NK-92 (cell line): Measurements from ENCODE around the gene B4GALNT4.
"Not testable (repeated sequence)": the region's sequence is repeated elsewhere in the genome, so short reads cannot be mapped to it uniquely, and the experiment has no call there.

Experiments used
- DNase-seq: peaks from one replicate; lab custom pipeline; 2025; ENCODE audit not compliant: unreplicated experiment; lab: John Stamatoyannopoulos, UW

Gene B4GALNT4

GRCh38 chr11:405954-406795 is 36.9 kb downstream of the B4GALNT4 start:
- DNase-seq, result no peak

- DNase-seq, result peak; percentile 67
These were observed 37.7 kb downstream of the B4GALNT4 start for GRCh38 chr11:406796-407650.

GRCh38 chr11:407651-408123 is 38.4 kb downstream of the B4GALNT4 start:
- DNase-seq, result no peak

DNA sequence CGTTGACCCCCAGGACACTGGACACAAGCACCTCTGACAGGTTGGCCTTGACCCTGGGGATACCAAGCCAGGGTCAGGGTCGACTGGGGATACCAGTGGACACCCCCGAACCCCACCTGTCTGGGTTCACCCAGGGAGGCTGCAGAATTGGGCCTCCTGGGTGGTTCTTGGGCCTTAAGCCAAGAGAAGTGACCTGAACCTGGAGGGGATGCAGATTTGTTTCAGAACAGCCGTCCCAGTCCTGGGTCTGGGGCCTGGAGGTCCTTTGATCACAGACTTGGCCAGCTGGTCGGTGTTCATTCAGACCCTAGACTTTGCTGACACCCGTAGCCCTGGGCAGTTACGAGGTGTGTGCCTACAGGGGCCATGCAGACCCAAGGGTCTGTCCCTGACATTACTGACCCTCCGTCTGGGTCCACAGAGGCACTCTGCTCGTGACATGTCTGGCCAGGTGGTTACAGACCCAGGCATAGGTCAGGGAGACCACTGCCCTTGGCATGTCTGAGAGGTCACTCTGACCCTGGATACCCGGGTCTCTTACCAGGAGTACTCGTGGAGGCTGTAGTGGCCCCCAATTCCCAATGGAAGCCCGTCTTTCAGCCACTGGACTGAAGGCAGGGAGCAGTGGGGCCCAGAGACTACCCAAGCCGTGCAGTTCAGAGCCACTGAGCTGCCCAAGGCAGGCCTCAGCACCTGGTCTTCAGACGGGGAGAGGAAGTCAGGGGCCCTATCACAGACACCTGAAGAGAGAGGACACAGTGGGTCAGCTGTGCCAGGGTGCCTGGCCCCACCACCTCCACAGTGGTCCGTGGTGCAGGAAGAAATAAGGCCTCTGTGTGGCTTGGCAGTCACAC is 39.1 kb downstream of the B4GALNT4 start:
- DNase-seq, result no peak

DNA sequence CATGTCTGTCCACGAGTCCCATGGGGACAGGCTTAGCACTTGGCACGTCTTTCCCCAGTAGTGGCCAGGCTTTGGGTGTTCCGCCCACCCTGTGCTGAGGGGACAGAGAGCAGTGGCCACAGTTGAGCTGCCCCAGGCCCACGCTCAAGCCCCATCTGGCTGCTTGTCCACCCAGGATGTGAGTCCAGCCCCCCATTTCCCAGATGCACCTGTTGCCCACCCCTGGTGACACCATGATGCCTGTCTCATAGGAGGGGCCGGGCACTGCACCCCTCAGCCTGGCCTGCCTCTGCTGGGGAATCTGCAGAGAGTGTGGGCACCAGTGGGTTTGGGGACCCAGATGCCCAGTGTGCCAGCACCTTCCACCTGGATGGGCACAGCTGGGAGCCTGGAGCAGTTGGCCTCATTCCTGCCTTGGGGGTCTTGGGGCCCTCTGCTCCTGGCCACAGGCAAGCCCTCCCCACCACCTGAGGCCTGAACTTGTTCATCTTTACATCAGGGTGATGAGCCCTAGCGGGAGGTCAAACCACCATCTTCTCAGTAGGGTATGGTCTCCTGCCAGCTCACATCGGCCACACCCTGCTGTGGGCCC is 39.8 kb downstream of the B4GALNT4 start:
- DNase-seq, result no peak

DNA sequence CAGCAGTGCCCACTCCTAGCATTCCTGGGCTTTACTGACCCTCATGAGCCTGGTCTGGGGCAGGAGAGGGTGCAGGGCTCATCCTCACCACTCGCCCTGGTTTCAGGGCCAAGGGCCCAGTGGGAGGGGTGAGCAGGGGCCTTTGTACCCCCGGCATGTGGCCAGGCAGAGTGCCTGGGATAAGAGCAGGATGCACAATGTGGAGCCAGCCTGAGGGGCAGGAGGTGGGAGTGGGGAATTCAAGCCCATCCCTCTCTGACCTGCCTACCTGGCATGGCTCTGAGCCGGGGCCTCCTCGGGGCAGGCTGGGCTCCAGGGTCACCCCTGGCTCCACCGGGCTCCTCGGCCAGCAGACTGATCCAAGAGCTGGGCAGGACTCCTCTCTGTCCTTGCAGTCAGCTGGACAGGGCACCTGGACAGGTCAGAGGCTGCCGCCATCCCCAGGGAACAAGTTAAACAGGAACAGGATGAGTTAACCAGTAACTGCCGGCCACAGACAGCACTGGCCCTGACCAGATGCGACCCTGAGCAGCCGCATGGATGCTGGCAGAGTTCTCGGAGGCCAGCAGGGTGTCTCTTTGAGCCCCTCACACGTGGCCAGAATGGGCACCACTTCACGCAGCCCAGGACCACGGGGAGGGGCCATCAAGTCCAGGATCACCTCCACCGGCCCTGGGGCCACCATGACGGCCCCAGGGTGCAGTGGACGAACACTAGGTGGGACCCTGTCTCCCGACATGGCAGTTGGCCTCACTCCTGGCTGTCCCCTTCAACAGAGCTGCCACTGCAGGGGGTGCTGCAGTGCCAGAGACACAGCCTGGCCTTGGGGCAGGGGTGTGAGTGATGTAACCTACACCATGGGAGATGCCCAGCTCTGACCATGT is 40.5 kb downstream of the B4GALNT4 start:
- DNase-seq, result no peak

DNA sequence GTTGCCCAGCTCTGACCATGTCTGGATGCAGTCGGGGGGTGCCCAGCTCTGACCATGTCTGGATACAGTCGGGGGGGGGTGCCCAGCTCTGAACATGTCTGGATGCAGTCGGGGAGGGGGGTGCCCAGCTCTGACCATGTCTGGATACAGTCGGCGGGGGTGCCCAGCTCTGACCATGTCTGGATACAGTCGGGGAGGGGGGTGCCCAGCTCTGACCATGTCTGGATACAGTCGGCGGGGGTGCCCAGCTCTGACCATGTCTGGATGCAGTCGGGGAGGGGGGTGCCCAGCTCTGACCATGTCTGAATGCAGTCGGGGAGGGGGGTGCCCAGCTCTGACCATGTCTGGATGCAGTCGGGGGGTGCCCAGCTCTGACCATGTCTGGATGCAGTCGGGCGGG is 41.4 kb downstream of the B4GALNT4 start:
- not testable (repeated sequence) for DNase-seq

GRCh38 chr11:411520-411919 is 42.2 kb downstream of the B4GALNT4 start:
- DNase-seq, result not testable (repeated sequence)

DNA sequence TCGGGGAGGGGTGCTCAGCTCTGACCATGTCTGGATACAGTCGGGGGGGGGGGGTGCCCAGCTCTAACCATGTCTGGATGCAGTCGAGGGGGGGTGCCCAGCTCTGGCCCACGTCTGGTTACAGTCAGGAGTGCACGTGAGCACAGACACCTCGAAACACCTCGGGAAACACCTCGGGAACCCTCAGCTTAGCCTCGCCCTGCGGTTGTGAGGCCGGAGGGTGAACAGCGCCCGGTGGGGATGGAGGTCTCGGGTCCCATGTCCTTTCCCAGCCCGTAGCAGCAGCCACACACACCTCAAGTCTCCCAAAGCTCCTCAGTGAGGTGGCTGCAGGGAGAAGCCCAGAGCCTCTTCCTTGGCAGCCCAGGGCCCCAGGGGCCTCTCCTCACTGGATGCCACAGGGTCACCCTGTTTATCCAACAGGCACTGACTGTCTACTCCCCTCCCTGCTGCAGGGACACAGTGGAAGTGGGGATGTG is 43.4 kb downstream of the B4GALNT4 start:
- DNase-seq, result no peak

DNA sequence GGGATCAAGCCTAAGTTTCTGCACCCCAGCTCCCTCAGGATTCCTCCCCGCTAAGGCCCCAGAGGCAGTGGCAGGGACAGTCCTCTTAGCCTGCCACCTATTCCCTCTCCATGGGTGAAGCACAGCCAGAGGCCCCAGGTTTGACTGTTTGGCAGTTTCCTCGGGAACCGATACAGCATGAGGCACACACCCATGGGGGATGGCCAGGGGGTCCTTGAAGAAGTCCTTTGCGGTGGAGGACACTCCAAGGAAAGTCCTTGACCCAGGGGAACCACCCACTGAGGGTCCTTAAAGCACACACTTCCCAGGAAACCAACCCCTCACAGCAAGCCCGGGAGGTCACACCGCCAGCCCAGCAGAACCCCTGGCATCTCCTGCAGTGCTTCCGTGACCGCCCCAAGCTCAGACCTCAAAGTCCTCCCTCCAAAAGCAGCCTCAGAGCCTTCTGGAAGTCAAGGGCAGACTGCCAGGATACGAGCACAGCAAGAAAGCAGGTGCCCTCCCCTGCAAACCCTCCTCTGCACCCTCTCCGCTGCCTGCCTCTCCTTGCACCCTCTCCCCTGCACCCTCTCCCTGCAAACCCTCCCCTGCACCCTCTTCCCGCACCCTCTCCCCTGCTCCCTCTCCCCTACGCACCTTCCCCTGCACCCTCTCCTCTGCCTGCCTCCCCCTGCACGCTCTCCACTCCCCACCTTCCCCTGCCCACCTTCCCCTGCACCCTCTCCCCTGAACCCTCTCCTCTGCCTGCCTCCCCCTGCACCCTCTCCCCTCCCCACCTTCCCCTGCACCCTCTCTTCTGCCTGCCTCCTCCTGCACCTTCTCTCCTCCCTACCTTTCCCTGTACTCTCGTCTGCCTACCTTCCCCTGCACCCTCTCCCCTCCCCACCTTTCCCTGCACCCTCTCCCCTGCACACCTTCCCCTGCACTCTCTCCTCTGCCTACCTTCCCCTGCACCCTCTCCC is 44.1 kb downstream of the B4GALNT4 start:
- no peak for DNase-seq

- no peak for DNase-seq
These were observed 45.1 kb downstream of the B4GALNT4 start for GRCh38 chr11:414318-414857.

DNA sequence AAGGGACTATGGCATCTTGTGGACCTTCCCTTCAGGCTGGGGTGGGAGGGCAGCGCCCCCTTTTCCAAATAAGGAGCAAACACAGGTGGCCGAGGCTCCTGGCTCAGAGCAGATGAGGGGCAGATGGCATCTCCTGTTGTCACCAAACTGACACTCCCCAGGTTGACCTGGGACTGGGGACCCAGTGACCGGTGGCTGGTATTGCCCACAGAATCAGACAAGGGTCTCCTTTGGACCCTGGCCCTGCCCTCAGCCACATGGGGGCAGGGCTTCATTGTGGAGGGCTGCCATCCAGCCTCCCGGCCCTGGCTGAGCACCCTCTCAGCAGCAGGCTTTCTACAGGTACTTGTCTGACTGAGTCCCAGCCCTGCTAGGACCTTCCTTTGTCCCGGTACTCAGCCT is 46.3 kb downstream of the B4GALNT4 start:
- no peak for DNase-seq

DNA sequence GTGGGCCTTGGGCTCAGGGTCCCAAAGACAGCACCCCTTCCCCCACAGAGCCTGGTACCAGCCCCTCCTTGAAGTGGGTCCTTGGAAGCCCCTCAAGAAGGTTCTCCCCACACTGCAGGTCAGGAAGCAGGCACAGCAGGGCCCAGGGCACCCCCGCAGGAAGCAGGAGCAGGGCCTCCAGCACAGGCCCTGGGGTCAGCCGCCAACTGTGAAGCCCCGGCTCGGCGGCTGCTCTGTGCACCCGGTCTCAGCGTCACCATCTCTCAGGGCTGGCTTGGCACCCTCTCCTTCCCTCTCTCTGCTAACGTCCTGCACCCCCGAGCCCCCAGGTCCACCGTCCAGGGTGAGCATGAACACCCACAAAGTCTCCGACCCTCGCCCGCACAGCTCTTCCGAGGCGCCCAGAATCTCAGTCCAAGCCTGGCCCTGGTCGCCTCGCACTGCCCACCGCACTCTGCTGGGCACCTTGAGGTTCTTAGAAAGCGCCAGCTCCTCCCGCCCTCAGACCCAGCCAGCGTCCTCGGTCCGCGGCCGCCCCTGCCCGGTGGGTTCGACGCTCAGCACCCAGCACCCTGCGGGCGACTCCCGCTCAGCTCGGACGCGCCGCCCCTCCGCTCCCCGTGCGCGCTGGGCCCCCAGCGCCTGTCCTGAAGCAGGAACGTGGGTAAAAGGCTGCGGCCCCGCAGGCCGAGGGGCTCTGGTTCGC is 46.9 kb downstream of the B4GALNT4 start:
- DNase-seq, result no peak

DNA sequence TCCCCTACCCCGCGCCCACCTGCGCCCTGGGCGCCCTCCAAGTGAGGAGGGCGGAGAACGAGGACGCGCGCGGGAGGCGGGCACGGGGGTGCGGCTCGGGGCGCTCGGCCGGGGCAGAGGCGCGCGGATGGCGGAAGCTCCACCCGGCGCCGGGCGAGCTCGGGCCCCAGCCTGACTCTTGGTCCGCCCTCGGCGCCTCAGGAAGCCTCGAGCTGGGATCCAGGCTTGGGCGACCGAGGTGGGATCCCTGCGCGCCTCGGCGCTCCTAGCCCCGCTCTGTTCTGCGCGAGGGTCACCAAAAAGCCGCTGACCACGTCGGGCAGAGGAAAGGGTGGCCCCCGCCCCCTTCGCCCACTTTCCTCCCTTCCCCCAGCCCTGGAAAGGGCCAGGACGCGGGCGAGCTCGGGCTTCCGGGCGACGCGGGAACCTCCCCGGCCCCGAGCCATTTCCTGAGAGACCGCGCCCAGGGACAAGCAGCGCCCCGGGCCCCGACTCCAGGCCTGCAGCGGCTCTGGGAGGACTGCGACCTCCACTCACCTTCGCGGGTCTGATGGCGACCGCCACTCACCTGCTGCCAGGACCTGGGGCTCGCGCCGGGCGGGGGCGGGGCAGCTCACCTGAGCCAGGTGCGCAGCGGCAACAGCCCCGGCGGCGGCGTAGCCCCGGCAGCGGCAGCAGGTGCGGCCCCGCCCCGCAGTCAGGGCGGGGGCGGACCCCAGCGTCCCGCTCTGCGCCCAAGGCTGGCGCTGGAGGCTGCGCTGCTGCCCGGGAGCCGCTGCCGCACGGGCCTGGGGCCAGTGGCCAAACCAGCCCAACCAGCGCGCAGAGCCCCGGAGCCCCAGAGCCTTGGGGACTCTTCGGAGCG is 47.7 kb downstream of the B4GALNT4 start:
- no peak for DNase-seq

GRCh38 chr11:417652-418342 is 48.5 kb downstream of the B4GALNT4 start:
- DNase-seq, result no peak
